SK-MEL-5 (cell line): ENCODE measurements around the gene RAET1G. TPM values are rescaled to one million over a fixed set of nuclear protein-coding genes. Genes with fewer than 3 reads are reported as not detected.
"Not testable (repeated sequence)": the region's sequence is repeated elsewhere in the genome, so short reads cannot be mapped to it uniquely, and the experiment has no call there.

ENCODE experiments used
- DNase-seq: peaks from one replicate; pipeline ENCODE4 v3.0.0-alpha.2; 2016; ENCODE audit warnings: low read depth, low spot score
- in situ Hi-C: cut with HindIII; loops from 2 replicates; pipeline ENCODE4 v1.10.0; 2016; ENCODE audit warnings: low sequenced_read_pairs, high pct_unique_total_duplicates, low pct_unique_long_range_greater_than_20kb
- polyA plus RNA-seq, 2 experiments: library from polyadenylated mRNA; depleted of rRNA; stranded (reverse); fragments of >200 nt; gene quantifications; 2 replicates each; pipeline ENCODE4 v1.2.3, GENCODE V29; 2015
- total RNA-seq: library from RNA; depleted of rRNA; stranded (reverse); fragments of >200 nt; shearing (Covaris generic); gene quantifications from 2 replicates; pipeline ENCODE4 v1.2.3, GENCODE V29; 2014; rRNA removed

Gene RAET1G, protein sequence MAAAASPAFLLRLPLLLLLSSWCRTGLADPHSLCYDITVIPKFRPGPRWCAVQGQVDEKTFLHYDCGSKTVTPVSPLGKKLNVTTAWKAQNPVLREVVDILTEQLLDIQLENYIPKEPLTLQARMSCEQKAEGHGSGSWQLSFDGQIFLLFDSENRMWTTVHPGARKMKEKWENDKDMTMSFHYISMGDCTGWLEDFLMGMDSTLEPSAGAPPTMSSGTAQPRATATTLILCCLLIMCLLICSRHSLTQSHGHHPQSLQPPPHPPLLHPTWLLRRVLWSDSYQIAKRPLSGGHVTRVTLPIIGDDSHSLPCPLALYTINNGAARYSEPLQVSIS
- not detected in 2 replicates for total RNA-seq
- polyA plus RNA-seq (2015; cell fraction: cytosol; rRNA removed), result not detected in 2 replicates
- polyA plus RNA-seq (2015; cell fraction: nucleus; rRNA removed), result not detected in 2 replicates

DNA sequence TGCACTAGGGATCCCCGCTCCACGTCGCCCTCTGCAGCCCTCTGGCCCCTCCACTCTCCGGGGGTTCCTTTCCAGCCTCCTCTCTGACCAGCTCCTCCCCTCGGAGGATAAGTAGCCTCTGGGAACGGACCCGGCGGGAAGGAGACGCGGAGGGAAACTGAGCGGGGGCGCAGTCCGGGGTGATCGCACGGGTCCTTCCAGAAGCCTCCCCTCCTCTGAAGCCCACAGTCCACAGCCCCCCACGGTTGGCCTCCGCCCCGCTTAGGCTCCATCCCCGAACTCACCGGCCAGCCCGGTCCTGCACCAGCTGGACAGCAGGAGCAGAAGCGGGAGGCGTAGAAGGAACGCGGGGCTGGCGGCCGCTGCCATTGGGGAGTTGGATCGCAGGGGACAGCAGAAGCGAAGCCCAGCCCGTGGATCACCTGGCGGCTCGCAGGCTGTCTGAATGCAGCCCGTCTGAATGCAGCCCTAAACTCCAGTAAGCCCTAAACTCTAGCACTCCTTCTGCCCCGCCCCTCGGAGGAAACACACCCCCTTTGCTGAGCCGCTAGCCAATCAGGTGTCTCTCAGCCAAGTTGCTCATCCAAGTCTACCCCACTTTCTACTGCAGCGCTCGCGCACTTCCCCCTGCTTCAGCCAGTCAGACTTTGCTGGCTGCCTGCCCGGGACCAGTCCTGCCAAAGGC is at the start of gene RAET1G:
RAET1G (minus strand) TSS at position 480 of the 685 bp plus-strand sequence; CDS start at position 369, 111 bp downstream.
- peak; percentile 77 for DNase-seq
- in situ Hi-C loops, result no loop called here

DNA sequence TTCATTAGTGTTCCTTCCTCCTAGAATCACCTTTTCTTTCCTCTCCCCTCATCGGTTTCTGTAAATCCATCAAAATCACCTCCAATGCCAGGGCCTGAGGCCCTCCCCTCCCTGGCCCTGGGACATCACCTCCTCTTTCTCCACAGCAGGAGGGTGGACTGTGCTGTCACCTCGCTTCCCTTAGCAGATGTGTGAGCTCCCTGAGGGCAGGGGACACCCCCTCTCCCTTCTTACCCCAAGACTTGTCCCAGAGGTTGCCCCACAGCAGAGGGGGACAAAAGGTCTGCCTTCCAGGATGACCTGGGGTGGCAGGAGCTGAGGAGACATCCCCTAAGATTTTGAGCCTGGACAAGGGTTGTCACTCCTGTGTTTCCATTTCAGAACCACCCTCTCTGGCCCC is 46.7 kb upstream of the RAET1G start:
- in situ Hi-C loops, result no loop called here
- DNase-seq, result no peak

GRCh38 chr6:149968909-149969308 is 46.0 kb upstream of the RAET1G start:
- in situ Hi-C loops, DNase-seq: not testable (repeated sequence)

- in situ Hi-C loops, DNase-seq: not testable (repeated sequence)
Measured at GRCh38 chr6:149967999-149968398, 45.1 kb upstream of the RAET1G start.

DNA sequence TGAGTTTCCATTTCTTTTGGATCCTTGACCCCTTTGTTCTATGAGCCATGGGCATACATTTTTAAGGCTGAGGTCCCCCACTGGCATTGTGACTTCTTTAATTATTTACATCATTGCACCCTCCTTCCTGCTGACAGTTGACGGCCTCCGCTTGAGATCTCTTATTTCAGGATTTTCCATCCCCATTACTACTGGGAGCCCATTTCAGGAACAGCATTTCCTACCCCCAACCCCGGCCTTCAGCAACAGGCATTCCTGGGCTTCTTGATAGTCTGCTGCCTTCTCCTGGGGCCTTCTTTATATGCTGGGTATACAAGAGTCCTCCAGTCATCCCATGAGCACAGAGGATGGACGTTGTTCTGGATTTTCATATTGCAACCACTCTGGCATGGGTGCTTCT is 44.7 kb upstream of the RAET1G start:
- no peak for DNase-seq
- in situ Hi-C loops, result no loop called here

DNA sequence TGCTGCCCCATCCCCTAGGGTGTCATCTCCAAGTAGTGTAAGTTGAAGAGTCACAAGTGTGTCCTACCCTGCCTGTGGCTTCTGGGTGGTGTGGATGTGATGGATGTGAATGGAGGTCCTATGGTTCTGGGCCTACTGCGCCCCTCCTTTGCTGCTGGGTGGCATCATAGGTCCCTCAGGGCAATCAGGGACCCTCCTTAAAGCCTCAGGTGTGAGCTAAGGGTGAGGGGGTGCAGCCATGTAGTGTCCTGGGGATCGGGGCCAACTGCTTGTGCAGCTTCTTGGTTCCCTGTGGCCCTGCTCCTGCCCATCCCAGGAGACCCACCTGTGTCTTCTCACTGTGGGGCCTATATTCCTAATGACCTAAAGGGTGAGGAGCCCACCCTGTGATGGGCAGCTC is 43.4 kb upstream of the RAET1G start:
- DNase-seq, in situ Hi-C loops: not testable (repeated sequence)

DNA sequence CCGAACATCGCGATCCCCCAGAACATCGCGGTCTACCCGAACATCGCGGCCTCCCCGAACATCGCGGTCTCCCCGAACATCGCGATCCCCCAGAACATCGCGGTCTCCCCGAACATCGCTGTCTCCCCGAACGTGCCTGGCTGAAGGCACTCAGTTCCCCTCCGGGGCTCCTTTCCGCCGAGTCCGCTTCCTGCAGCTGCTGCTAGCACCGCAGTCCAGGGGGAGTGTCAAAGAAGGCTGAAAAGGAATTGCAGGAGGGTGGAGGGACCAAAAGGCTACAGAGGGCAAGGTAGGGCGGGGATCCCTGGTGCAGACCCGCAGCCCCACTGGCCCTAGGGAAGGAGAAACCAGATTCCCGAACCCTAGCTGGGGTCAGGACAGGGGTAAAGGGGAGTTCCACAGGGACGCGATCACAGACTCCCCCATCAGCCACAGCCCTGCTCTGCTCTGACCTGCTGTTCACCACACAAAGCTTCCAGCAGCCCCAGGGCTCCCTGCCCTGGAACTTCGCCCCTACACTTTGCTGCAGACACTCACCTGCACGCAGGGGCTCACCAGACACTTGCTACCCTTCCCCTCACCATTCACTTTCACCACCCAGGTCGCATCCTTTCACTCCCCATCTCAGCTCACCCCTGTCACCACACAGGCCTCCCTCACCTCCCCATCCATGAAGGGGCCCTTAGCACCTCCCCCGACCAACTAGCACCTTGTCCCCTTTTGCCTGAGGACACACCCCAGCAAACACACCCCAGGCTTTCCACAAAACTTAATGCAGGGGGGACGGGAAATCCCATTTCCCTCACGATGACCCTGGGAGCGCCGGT is 42.5 kb upstream of the RAET1G start:
- in situ Hi-C loops, result no loop called here
- no peak for DNase-seq

DNA sequence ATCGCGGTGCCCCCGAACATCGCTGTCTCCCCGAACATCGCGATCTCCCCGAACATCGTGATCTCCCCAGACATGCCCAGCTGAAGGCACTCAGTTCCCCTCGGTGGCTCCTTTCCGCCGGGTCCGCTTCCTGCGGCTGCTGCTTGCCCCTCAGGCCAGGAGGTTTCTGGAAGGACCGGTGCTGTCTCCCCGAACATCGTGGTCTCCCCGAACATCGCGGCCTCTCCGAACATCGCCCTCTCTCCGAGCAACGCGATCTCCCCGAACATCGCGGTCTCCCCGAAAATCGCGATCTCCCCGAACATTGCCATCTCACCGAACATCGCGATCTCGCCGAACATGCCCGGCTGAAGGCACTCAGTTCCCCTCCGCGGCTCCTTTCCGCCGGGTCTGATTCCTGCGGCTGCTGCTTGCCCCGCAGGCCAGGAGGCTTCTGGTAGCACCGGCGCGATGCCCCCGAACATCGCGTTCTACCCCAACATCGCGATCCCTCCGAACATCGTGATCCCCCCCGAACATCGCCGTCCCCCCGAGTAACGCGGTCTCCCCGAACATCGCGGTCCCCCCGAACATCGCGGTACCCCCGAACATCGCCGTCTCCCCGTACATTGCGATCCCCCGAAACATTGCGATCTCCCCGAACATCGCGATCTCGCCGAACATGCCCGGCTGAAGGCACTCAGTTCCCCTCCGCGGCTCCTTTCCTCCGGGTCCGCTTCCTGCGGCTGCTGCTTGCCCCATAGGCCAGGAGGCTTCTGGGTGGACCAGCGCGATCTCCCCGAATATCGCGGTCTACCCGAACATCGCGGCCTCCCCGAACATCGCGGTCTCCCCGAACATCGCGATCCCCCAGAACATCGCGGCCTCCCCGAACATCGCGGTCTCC is 41.6 kb upstream of the RAET1G start:
- in situ Hi-C loops, result no loop called here
- no peak for DNase-seq

GRCh38 chr6:149963462-149964307 is 40.8 kb upstream of the RAET1G start, which contains the start of gene ULBP1:
Gene ULBP1 (plus strand): TSS chr6:149963943. CDS start chr6:149964050, 107 bp downstream.
- no peak for DNase-seq
- in situ Hi-C loops, result no loop called here

GRCh38 chr6:149963212-149963461 is 40.2 kb upstream of the RAET1G start:
- in situ Hi-C loops, result no loop called here
- no peak for DNase-seq

GRCh38 chr6:149962461-149963211 is 39.7 kb upstream of the RAET1G start:
- no peak for DNase-seq
- in situ Hi-C loops, result no loop called here

DNA sequence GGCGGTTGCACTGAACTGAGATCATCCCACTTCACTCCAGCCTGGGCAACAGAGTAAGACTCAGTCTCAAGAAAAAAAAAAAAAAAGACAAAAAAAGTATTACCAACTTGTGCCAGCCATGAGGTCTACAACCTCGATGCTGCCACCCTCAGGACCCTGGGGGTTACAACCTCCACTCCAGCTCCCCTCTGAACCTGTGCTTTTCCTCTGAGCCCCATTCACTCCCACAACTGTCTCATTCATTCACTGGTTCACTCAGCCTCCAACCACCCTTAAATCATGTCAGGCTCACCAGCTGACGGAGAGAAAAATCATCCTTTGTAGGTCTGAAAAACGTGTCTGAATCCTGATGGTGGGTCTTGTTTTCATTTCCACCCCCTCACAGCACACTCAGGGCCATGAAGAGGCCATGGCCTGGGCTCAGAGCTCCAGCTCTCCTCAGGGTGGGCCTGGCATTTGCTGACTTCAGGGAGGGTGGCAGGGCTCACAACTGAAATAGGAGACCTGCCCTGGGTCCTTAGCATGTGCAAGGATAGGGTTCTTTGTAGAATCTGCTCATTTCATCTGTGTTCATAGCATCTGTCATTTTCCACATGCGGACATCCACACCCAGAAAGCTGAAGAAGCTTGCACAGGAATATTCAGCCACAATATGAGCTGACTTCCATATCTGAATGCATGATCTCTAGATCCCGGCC is 39.0 kb upstream of the RAET1G start:
- peak; percentile 60 for DNase-seq
- in situ Hi-C loops, result no loop called here

GRCh38 chr6:149960488-149960887 is 37.6 kb upstream of the RAET1G start:
- in situ Hi-C loops, result no loop called here

GRCh38 chr6:149959806-149960205 is 36.9 kb upstream of the RAET1G start:
- in situ Hi-C loops, DNase-seq: not testable (repeated sequence)

More at GRCh38 chr6:149960488-149960887, 37.6 kb upstream of the RAET1G start:
- DNase-seq, result no peak

GRCh38 chr6:149958124-149958523 is 35.2 kb upstream of the RAET1G start:
- DNase-seq, in situ Hi-C loops: not testable (repeated sequence)
